A549 (cell line): Measurements from ENCODE around the gene ACAD9. TPM values are rescaled to one million over a fixed set of nuclear protein-coding genes. Genes with fewer than 3 reads are reported as not detected.
"Not testable (repeated sequence)": the region's sequence is repeated elsewhere in the genome, so short reads cannot be mapped to it uniquely, and the experiment has no call there.

Experiments
- ATAC-seq, 2 experiments: fragments of 200-7000 bp in 1 of 2; fragments of >200 bp in 1 of 2; cut with Nextera tagmentation in 1 of 2; cut with Tn5 transposase in 1 of 2; 3 replicates each; pipeline versions ENCODE4 v1.8.0 to v1.9.1; 2018 to 2020; ENCODE audit warnings: mild to moderate bottlenecking in 1 of 2, moderate library complexity in 1 of 2
- CTCF ChIA-PET: fragments of 300-600 bp; sonication (Branson Sonifier 250); formaldehyde crosslinking; extraction: SDS; loops from one replicate; lab custom pipeline; 2021; ENCODE audit warnings: antibody characterized with exemption, inconsistent platforms; lab: Yijun Ruan, JAX
- POLR2A ChIA-PET: fragments of 350-600 bp; formaldehyde crosslinking; extraction: SDS; loops from one replicate; lab custom pipeline; 2021; ENCODE audit warnings: antibody characterized with exemption, inconsistent platforms; lab: Yijun Ruan, JAX
- DNase-seq, 2 experiments: peaks; one replicate each; pipeline versions ENCODE4 v3.0.0 to v3.0.0-alpha.2; 2011 to 2016; ENCODE audit warnings: low read depth in 1 of 2, low spot score in 1 of 2
- FAIRE-seq: peaks from 2 replicates; lab custom pipeline; 2011; peaks lifted over from hg19 to GRCh38; lab: Jason Lieb, UNC
- H3K27ac ChIP-seq, 2 experiments: fragments of >200 bp; sonication (Bioruptor Twin); formaldehyde crosslinking; 3 replicates each; pipeline ENCODE4 v1.5.1; 2016 to 2017
- H3K4me1 ChIP-seq: fragments of >200 bp; sonication (Bioruptor Twin); formaldehyde crosslinking; 3 replicates; pipeline ENCODE4 v1.6.1; 2016
- H3K4me2 ChIP-seq: fragments of >200 bp; sonication (Bioruptor Twin); formaldehyde crosslinking; 3 replicates; pipeline ENCODE4 v1.6.1; 2016
- H3K4me3 ChIP-seq: fragments of >200 bp; sonication (Bioruptor Twin); formaldehyde crosslinking; 3 replicates; pipeline ENCODE4 v1.5.1; 2016
- H3K9me3 ChIP-seq: fragments of >200 bp; sonication (Bioruptor Twin); formaldehyde crosslinking; 3 replicates; pipeline ENCODE4 v1.6.1; 2016
- ATOH8 ChIP-seq: fragments of 250-450 bp; sonication (Bioruptor Pico); IDR thresholded peaks from 2 replicates; pipeline ENCODE4 v1.5.0; 2020; ENCODE audit warnings: low read depth, mild to moderate bottlenecking, moderate library complexity
- CHD2 ChIP-seq: fragments of 150-350 bp; IDR thresholded peaks from 2 replicates; pipeline ENCODE4 v1.6.1; 2014; ENCODE audit warnings: low read length; ENCODE audit not compliant: partially characterized antibody
- HEYL ChIP-seq: fragments of 250-450 bp; sonication (Bioruptor Pico); IDR thresholded peaks from 2 replicates; pipeline ENCODE4 v1.8.0; 2021; ENCODE audit warnings: mild to moderate bottlenecking, moderate library complexity
- MAX ChIP-seq: IDR thresholded peaks from 2 replicates; pipeline ENCODE4 v1.6.1; 2012
- MAZ ChIP-seq: fragments of 150-350 bp; IDR thresholded peaks from 2 replicates; pipeline ENCODE4 v1.6.1; 2014; ENCODE audit warnings: antibody characterized with exemption, low read depth, low read length, borderline replicate concordance
- MYC ChIP-seq: IDR thresholded peaks from 2 replicates; pipeline ENCODE4 v1.6.1; 2012; ENCODE audit warnings: mild to moderate bottlenecking, inconsistent platforms, low read length, improper control_type of control experiment, borderline replicate concordance
- RAD21 ChIP-seq, 2 experiments: fragments of >200 bp in 1 of 2; sonication (Bioruptor Twin) in 1 of 2; formaldehyde crosslinking in 1 of 2; IDR thresholded peaks in 1 of 2; conservative IDR thresholded peaks in 1 of 2; 2 replicates in 1 of 2; 3 replicates in 1 of 2; pipeline ENCODE4 v1.6.1; 2012 to 2018; ENCODE audit warnings: inconsistent platforms in 1 of 2
- RCOR1 ChIP-seq: fragments of 150-350 bp; IDR thresholded peaks from 2 replicates; pipeline ENCODE4 v1.6.1; 2014; ENCODE audit warnings: antibody characterized with exemption, low read length, low read depth
- TP53 ChIP-seq: fragments of 250-450 bp; sonication (Bioruptor Pico); IDR thresholded peaks from 2 replicates; pipeline ENCODE4 v1.5.0; 2021; ENCODE audit warnings: mild to moderate bottlenecking, moderate library complexity
- WGBS: methylation state at CpG from one replicate; pipeline ENCODE4 v1.1.6; 2017; ENCODE audit errors: missing lambda C conversion rate; 5-methylcytosine and 5-hydroxymethylcytosine counted together
- polyA plus RNA-seq, 4 experiments: library from polyadenylated mRNA; depleted of rRNA in 3 of 4; stranded (reverse); fragments of >200 nt; fragmentation: RNase III in 1 of 4; extraction: RNeasy Plus Mini Kit Qiagen cat#74134 plus additional on column Dnase treatment in 1 of 4; gene quantifications; 2 replicates in 3 of 4; 3 replicates in 1 of 4; pipeline ENCODE4 v1.2.3, GENCODE V29; 2011 to 2017

The ACAD9 gene
- polyA plus RNA-seq, 2 of the 4 experiments (the other 2 are of a cell fraction) = 26.1 to 29.2 TPM

- TF ChIP-seq RAD21 (conservative IDR thresholded peaks at IDR 0.05 in 1 of 2, IDR thresholded peaks at IDR 0.05 in 1 of 2) = no peak
Measured at GRCh38 chr3:128879125-128879969, at the start of gene ACAD9 (continued).

GRCh38 chr3:128829925-128830625, 49.3 kb upstream of the ACAD9 start:
- not testable (repeated sequence) for ATAC-seq

GRCh38 chr3:128830762-128831161, 48.7 kb upstream of the ACAD9 start:
- DNase-seq, ATAC-seq, FAIRE-seq, H3K4me2 ChIP-seq, CTCF ChIA-PET, H3K4me1 ChIP-seq, POLR2A ChIA-PET, H3K4me3 ChIP-seq, H3K27ac ChIP-seq, H3K9me3 ChIP-seq: not testable (repeated sequence)
- WGBS = 99% methylated on average over 5 of the region's 5 CpGs

More at GRCh38 chr3:128829925-128830625, 49.3 kb upstream of the ACAD9 start:
- POLR2A ChIA-PET, H3K27ac ChIP-seq, H3K4me2 ChIP-seq, H3K4me3 ChIP-seq, CTCF ChIA-PET, FAIRE-seq, H3K4me1 ChIP-seq, H3K9me3 ChIP-seq, DNase-seq: not testable (repeated sequence)
- 61% methylated on average over 7 of the region's 7 CpGs for WGBS

GRCh38 chr3:128832979-128833378, 46.4 kb upstream of the ACAD9 start:
- FAIRE-seq, H3K4me3 ChIP-seq, POLR2A ChIA-PET, ATAC-seq, H3K4me2 ChIP-seq, H3K4me1 ChIP-seq, H3K27ac ChIP-seq, DNase-seq, H3K9me3 ChIP-seq: not testable (repeated sequence)
- WGBS = 73% methylated on average over 5 of the region's 5 CpGs
- CTCF ChIA-PET = interaction anchor here (1.0 kb wide), 1 partner anchor 13 kb away, joined by 4 read pairs; no protein-coding TSS in a partner anchor

- no peak for FAIRE-seq
- POLR2A ChIA-PET = no interaction called here
- H3K4me1 ChIP-seq = no peaks in the 10 kb centered on the region
- no peak overlapping the region for H3K27ac ChIP-seq
- no peak for ATAC-seq
- no peaks in the 10 kb centered on the region for H3K9me3 ChIP-seq
- CTCF ChIA-PET = interaction anchor here (1.0 kb wide), 1 partner anchor 10 kb away, joined by 4 read pairs; no protein-coding TSS in a partner anchor
- TF ChIP-seq RCOR1 = no peak
- no peak for TF ChIP-seq MAX
- TF ChIP-seq CHD2 = no peak
- no peak for TF ChIP-seq ATOH8 (CRISPR knock-in tag)
- no peak for TF ChIP-seq MAZ
- no peak for TF ChIP-seq HEYL (CRISPR knock-in tag)
- TF ChIP-seq MYC = no peak
- TF ChIP-seq TP53 (CRISPR knock-in tag) = no peak
- no peak overlapping the region for H3K4me3 ChIP-seq
- 40% methylated on average over 4 of the region's 4 CpGs for WGBS
- H3K4me2 ChIP-seq = no peak overlapping the region
- DNase-seq = no peak
Measured at GRCh38 chr3:128835096-128835495, 44.3 kb upstream of the ACAD9 start.
